ENCODE data around the gene NEK10. TPM values are rescaled to one million over a fixed set of nuclear protein-coding genes. Genes with fewer than 3 reads are reported as not detected.

Gene NEK10
- total and polyA plus RNA-seq, 2 of the 4 experiments (the other 2 are of a cell fraction) = 2.2 to 6.6 TPM

DNA sequence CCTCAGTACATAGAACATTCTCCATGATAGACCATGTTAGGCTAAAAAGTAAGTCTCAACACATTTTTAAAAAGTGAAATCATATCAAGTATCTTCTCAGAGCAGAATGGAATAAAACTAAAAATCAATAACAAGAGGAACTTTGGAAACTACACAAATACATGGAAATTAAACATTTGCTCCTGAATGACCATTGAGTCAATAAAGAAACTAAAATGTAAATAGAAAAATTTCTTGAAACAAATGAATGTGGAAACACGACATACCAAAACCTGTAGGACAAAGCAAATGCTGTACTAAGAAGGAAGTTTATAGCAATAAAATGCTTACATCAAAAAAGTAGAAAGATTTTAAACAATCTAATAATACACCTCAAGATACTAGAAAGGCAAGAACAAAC lies 33.6 kb downstream of the NEK10 start:
- H3K4ac ChIP-seq (ENCODE audit: low read depth, low read length) = no peak overlapping the region
- H3K9me1 ChIP-seq (ENCODE audit: insufficient read depth, low read length) = peaks cover 5% of the 10 kb centered on the region; the same call in 1 of the 2 replicates
- no CpG with 5 or more reads among the region's 1 CpG for WGBS, 2 experiments (ENCODE audit: extremely low coverage in 2 of 2, insufficient read length in 1 of 2)
- POLR2A ChIA-PET (ENCODE audit: unreplicated experiment) = no interaction called here
- H2AK5ac ChIP-seq (ENCODE audit: low read depth, low read length) = no peak overlapping the region
- BruUV-seq (replicated peaks) = no TSS peak
- no peak overlapping the region for H3K4me2 ChIP-seq (ENCODE audit: low read depth, low read length)
- intact Hi-C loops (cut with micrococcal nuclease) = no loop called here
- H3K18ac ChIP-seq (ENCODE audit: low read depth, low read length) = no peak overlapping the region
- dilution Hi-C loops (cut with HindIII; ENCODE audit: low sequenced_read_pairs, unreplicated experiment) = no loop called here
- in situ Hi-C loops (cut with MboI; ENCODE audit: low sequenced_read_pairs) = no loop called here
- no peaks in the 10 kb centered on the region for H3K79me1 ChIP-seq (ENCODE audit: low read depth in 1 of 2, low read length in 2 of 2)
- no peaks in the 10 kb centered on the region for H3K9me3 ChIP-seq (ENCODE audit: control insufficient read depth, insufficient read depth, low read length)
- H4K5ac ChIP-seq (ENCODE audit: low read depth, low read length) = no peak overlapping the region
- no peak for ATAC-seq (ENCODE audit: low read depth)
- H2BK5ac ChIP-seq (ENCODE audit: low read depth, low read length, poor library complexity, severe bottlenecking) = no peak overlapping the region
- H2AK9ac ChIP-seq (replicated peaks; ENCODE audit: low read depth, low read length, poor library complexity) = no peak overlapping the region
- no peak overlapping the region for H4K8ac ChIP-seq (ENCODE audit: low read depth in 2 of 2, low read length in 2 of 2)
- DNase-seq = no peak
- no peaks in the 10 kb centered on the region for H4K20me1 ChIP-seq (ENCODE audit: insufficient read depth, low read length)
- no peak overlapping the region for H3K9ac ChIP-seq (ENCODE audit: low read depth, low read length)
- no peak overlapping the region for H2BK120ac ChIP-seq (ENCODE audit: low read depth, low read length)
- no peak overlapping the region for H4K91ac ChIP-seq (ENCODE audit: insufficient read depth, low read depth, low read length)
- no peaks in the 10 kb centered on the region for H3K4me1 ChIP-seq (ENCODE audit: control insufficient read depth, insufficient read depth, low read length)
- no peak overlapping the region for H3K23ac ChIP-seq (ENCODE audit: low read depth, low read length)
- no peak overlapping the region for H2BK15ac ChIP-seq (ENCODE audit: low read depth, low read length)
- no peak overlapping the region for H2BK20ac ChIP-seq (ENCODE audit: low read depth, low read length)
- CTCF ChIA-PET = no interaction called here
- no peaks in the 10 kb centered on the region; the same call in 1 of the 2 replicates for H3K36me3 ChIP-seq (ENCODE audit: control insufficient read depth, insufficient read depth, low read length)
- no peak overlapping the region for H3K4me3 ChIP-seq (ENCODE audit: insufficient read depth, low read depth, low read length)
- H3K14ac ChIP-seq (replicated peaks; ENCODE audit: low read depth, low read length) = no peak overlapping the region
- no peak overlapping the region for H2AFZ ChIP-seq (replicated peaks; ENCODE audit: low read length, poor library complexity)
- no peak overlapping the region for H3K27ac ChIP-seq (ENCODE audit: insufficient read depth, low read length)
- no peaks in the 10 kb centered on the region for H3K27me3 ChIP-seq (ENCODE audit: control insufficient read depth, insufficient read depth, low read length)
- TF ChIP-seq BHLHE40 (IDR thresholded peaks at IDR 0.05; ENCODE audit: low read depth, low read length) (no peak), MAZ (IDR thresholded peaks at IDR 0.05; ENCODE audit: borderline replicate concordance, low read depth, low read length) (no peak), MAFK (IDR thresholded peaks at IDR 0.05; ENCODE audit: low read depth, low read length) (no peak)
- H3K56ac ChIP-seq (ENCODE audit: extremely low read depth, insufficient read depth, low read length) = no peak overlapping the region
